Keratinocyte (primary cell): Measurements from ENCODE around the gene ZBTB7B. TPM values are rescaled to one million over a fixed set of nuclear protein-coding genes. Genes with fewer than 3 reads are reported as not detected.

Source experiments
- DNase-seq: peaks from one replicate; pipeline ENCODE4 v3.0.0-alpha.2; 2011; ENCODE audit warnings: low read depth, missing footprints, low spot score
- FAIRE-seq: peaks from 2 replicates; lab custom pipeline; 2011; peaks lifted over from hg19 to GRCh38; lab: Jason Lieb, UNC
- H2AFZ ChIP-seq: 2 replicates; pipeline ENCODE4 v1.6.0; 2012; ENCODE audit warnings: low read length, control low read depth, inconsistent platforms; ENCODE audit not compliant: control insufficient read depth
- H3K27ac ChIP-seq: 2 replicates; pipeline ENCODE4 v1.5.1; 2011; ENCODE audit warnings: low read length; ENCODE audit not compliant: control insufficient read depth, insufficient read depth
- H3K27me3 ChIP-seq: 3 replicates; pipeline ENCODE4 v1.6.0; 2011; ENCODE audit warnings: low read length; ENCODE audit not compliant: control insufficient read depth, insufficient read depth; ENCODE audit errors: extremely low read depth
- H3K36me3 ChIP-seq, 2 experiments: 2 replicates in 1 of 2; 3 replicates in 1 of 2; pipeline ENCODE4 v1.5.1; 2011; ENCODE audit warnings: low read length in 2 of 2, mild to moderate bottlenecking in 1 of 2; ENCODE audit not compliant: control insufficient read depth in 2 of 2, insufficient read depth in 2 of 2; ENCODE audit errors: extremely low read depth in 1 of 2
- H3K4me1 ChIP-seq: 3 replicates; pipeline ENCODE4 v1.5.1; 2011; ENCODE audit warnings: low read length; ENCODE audit not compliant: control insufficient read depth, insufficient read depth; ENCODE audit errors: extremely low read depth
- H3K4me2 ChIP-seq: 3 replicates; pipeline ENCODE4 v1.6.0; 2011; ENCODE audit warnings: low read depth, low read length; ENCODE audit not compliant: control insufficient read depth, insufficient read depth; ENCODE audit errors: extremely low read depth
- H3K4me3 ChIP-seq, 3 experiments: fragments of 200-600 bp in 1 of 3; sonication (generic) in 1 of 3; 2 replicates in 2 of 3; 3 replicates in 1 of 3; pipeline ENCODE4 v1.5.1; 2011 to 2016; ENCODE audit warnings: low read length in 3 of 3, mild to moderate bottlenecking in 3 of 3, control low read depth in 2 of 3, inconsistent platforms in 1 of 3, low read depth in 1 of 3, mixed read lengths in 1 of 3, mixed run types in 1 of 3, moderate library complexity in 1 of 3; ENCODE audit not compliant: control insufficient read depth in 2 of 3, insufficient read depth in 2 of 3; ENCODE audit errors: extremely low read depth in 1 of 3
- H3K79me2 ChIP-seq: 2 replicates; pipeline ENCODE4 v1.6.0; 2012; ENCODE audit warnings: low read length; ENCODE audit not compliant: control insufficient read depth, insufficient read depth
- H3K9ac ChIP-seq: 3 replicates; pipeline ENCODE4 v1.6.0; 2011; ENCODE audit warnings: low read length; ENCODE audit not compliant: control insufficient read depth, insufficient read depth; ENCODE audit errors: extremely low read depth
- H3K9me1 ChIP-seq: 3 replicates; pipeline ENCODE4 v1.6.0; 2011; ENCODE audit warnings: low read length; ENCODE audit not compliant: control insufficient read depth, insufficient read depth; ENCODE audit errors: extremely low read depth
- H3K9me3 ChIP-seq: 2 replicates; pipeline ENCODE4 v1.5.1; 2012; ENCODE audit warnings: low read depth, low read length; ENCODE audit not compliant: control insufficient read depth
- H4K20me1 ChIP-seq: 3 replicates; pipeline ENCODE4 v1.6.0; 2011; ENCODE audit warnings: low read length; ENCODE audit not compliant: control insufficient read depth, insufficient read depth; ENCODE audit errors: extremely low read depth
- EZH2 ChIP-seq: IDR thresholded peaks from one replicate; pipeline ENCODE4 v1.6.1; 2012; ENCODE audit warnings: inconsistent platforms, mild to moderate bottlenecking, low read length, moderate library complexity
- dilution Hi-C: fragments of 300-500 bp; cut with MboI; formaldehyde crosslinking; loops from one replicate; pipeline ENCODE4 v1.7.0; 2020; ENCODE audit warnings: low sequenced_read_pairs; ENCODE audit not compliant: extremely low pct_ligation_motif_present
- polyA plus RNA-seq, 5 experiments: library from polyadenylated mRNA; depleted of rRNA in 3 of 5; stranded (reverse) in 3 of 5; stranded (forward) in 1 of 5; unstranded in 1 of 5; fragments of >200 nt; gene quantifications; 1 replicate in 1 of 5; 2 replicates in 3 of 5; 3 replicates in 1 of 5; pipeline versions ENCODE4 v1.2.1 to v1.2.3, GENCODE V29; 2011 to 2012; ENCODE audit warnings: missing spikeins in 2 of 5, low read depth in 1 of 5, low replicate concordance in 1 of 5
- TF ChIP-seq, protein P1 (sequence below), 3 experiments: IDR thresholded peaks in 1 of 3; conservative IDR thresholded peaks in 1 of 3; optimal IDR thresholded peaks in 1 of 3; 2 replicates in 2 of 3; 3 replicates in 1 of 3; pipeline versions ENCODE3 to v1.5.1; 2011; ENCODE audit warnings: low read length in 3 of 3, mild to moderate bottlenecking in 3 of 3, moderate library complexity in 2 of 3, control low read depth in 1 of 3, inconsistent platforms in 1 of 3; ENCODE audit not compliant: insufficient read depth in 2 of 3; ENCODE audit errors: extremely low read depth in 1 of 3

ZBTB7B gene
- polyA plus RNA-seq, 1 donor (not counting 4 experiments of a cell fraction or from before 2014, with no cell fraction given), result 20.9 TPM

DNA sequence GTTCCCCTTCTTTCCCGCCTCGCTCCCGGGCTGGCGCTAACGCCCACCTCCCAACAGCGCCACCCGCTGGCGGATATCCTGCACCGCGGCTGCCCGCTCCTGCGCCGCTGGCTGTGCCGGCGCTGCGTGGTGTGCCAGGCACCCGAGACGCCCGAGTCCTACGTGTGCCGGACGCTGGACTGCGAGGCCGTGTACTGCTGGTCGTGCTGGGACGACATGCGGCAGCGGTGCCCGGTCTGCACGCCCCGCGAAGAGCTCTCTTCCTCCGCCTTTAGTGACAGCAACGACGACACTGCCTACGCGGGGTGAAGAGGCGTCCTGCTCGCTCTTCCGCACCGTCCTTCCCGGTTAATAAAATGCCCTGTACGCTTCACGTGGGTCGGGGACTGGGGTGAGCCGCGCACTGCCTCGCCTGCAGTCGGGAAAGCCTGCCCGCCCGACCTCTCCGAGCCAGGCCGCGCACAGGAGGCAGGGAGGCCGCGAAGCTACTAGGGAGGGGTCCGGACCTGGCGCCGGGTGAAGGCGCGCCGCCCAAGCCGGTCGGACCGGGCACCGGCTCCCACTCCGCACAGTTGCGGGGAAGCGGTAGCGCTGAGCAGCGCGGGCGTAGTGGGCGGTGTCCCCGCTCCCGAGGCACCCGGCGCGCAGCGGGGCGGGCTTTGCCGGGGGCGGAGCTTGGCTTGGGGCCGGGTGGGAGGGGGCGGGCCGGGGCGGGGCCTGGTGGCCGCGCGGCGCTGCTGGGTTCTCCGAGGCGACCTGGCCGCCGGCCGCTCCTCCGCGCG, 48.1 kb downstream of the ZBTB7B start, which contains the start of gene ADAM15:
TSS of gene ADAM15 (plus strand) at position 757 of the 782 bp plus-strand sequence. CDS start 71 bp downstream, outside the sequence.
- H3K9ac ChIP-seq, result peak within 1 kb of the TSS; percentile 84
- dilution Hi-C loops, result no loop called here
- peaks cover 29% of the 10 kb centered on the region for H3K79me2 ChIP-seq
- peak within 1 kb of the TSS; percentile 77 for H3K27ac ChIP-seq
- DNase-seq, result no peak
- no peaks in the 10 kb centered on the region for H3K27me3 ChIP-seq
- H3K9me1 ChIP-seq, result no peaks in the 10 kb centered on the region
- TF ChIP-seq EZH2, result no peak
- TF ChIP-seq, protein P1, sequence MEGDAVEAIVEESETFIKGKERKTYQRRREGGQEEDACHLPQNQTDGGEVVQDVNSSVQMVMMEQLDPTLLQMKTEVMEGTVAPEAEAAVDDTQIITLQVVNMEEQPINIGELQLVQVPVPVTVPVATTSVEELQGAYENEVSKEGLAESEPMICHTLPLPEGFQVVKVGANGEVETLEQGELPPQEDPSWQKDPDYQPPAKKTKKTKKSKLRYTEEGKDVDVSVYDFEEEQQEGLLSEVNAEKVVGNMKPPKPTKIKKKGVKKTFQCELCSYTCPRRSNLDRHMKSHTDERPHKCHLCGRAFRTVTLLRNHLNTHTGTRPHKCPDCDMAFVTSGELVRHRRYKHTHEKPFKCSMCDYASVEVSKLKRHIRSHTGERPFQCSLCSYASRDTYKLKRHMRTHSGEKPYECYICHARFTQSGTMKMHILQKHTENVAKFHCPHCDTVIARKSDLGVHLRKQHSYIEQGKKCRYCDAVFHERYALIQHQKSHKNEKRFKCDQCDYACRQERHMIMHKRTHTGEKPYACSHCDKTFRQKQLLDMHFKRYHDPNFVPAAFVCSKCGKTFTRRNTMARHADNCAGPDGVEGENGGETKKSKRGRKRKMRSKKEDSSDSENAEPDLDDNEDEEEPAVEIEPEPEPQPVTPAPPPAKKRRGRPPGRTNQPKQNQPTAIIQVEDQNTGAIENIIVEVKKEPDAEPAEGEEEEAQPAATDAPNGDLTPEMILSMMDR (optimal IDR thresholded peaks at IDR 0.05 in 1 of 3, IDR thresholded peaks at IDR 0.05 in 1 of 3, conservative IDR thresholded peaks at IDR 0.05 in 1 of 3; ENCODE audit: extremely low read depth in 1 of 3, insufficient read depth in 2 of 3, low read length in 3 of 3), result peak in 2 of 3 experiments; percentile 91 to 96
- H3K9me3 ChIP-seq, result no peaks in the 10 kb centered on the region
- no peaks in the 10 kb centered on the region for H4K20me1 ChIP-seq
- FAIRE-seq, result no peak
- H3K4me3 ChIP-seq, result peak within 1 kb of the TSS; percentile 75 to 93 (median 91)
- peaks cover 28% of the 10 kb centered on the region for H3K4me1 ChIP-seq
- H3K4me2 ChIP-seq, result peak within 1 kb of the TSS; percentile 98
- peak within 1 kb of the TSS; percentile 94 for H2AFZ ChIP-seq
- peaks cover 4 to 9% of the 10 kb centered on the region in 2 experiments for H3K36me3 ChIP-seq

DNA sequence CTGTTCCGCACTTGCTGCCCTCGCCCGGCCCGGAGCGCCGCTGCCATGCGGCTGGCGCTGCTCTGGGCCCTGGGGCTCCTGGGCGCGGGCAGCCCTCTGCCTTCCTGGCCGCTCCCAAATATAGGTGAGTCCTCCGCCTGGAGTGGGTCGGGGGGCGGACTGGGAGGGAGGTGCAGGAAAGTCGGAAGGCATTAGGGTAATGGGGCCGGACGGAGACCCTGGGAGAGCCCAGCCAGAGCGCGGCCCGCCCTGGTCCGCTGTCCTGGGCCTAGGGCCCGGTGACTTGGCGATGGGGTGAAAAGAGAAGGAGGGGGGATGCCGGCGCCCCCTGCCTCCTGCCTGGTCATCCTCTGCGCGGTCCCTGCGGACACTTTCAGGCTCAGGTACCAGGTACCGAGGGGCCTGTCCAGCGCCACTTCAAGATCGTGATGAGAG, 48.8 kb downstream of the ZBTB7B start:
- peak overlapping the region; percentile 22 for H2AFZ ChIP-seq
- H3K4me3 ChIP-seq, result peak overlapping the region; percentile 75 to 93 (median 91)
- peaks cover 33% of the 10 kb centered on the region for H3K79me2 ChIP-seq
- H3K4me1 ChIP-seq, result peaks cover 27% of the 10 kb centered on the region
- DNase-seq, result no peak
- no peaks in the 10 kb centered on the region for H3K27me3 ChIP-seq
- H4K20me1 ChIP-seq, result no peaks in the 10 kb centered on the region
- dilution Hi-C loops, result no loop called here
- H3K4me2 ChIP-seq, result peak overlapping the region; percentile 95
- H3K9me3 ChIP-seq, result no peaks in the 10 kb centered on the region
- FAIRE-seq, result no peak
- H3K27ac ChIP-seq, result peak overlapping the region; percentile 77
- TF ChIP-seq EZH2, result no peak
- TF ChIP-seq, protein P1 (optimal IDR thresholded peaks at IDR 0.05 in 1 of 3, IDR thresholded peaks at IDR 0.05 in 1 of 3, conservative IDR thresholded peaks at IDR 0.05 in 1 of 3; ENCODE audit: extremely low read depth in 1 of 3, insufficient read depth in 2 of 3, low read length in 3 of 3), result no peak
- no peaks in the 10 kb centered on the region for H3K9me1 ChIP-seq
- peaks cover 10 to 14% of the 10 kb centered on the region in 2 experiments for H3K36me3 ChIP-seq
- H3K9ac ChIP-seq, result peak overlapping the region; percentile 84
